Mucosa of descending colon (tissue), 3 donors: ENCODE results near the gene PBOV1. TPM values are rescaled to one million over a fixed set of nuclear protein-coding genes. Genes with fewer than 3 reads are reported as not detected.

ENCODE experiments used
- ATAC-seq: fragments of 200-7000 bp; cut with Tn5 transposase; one replicate; pipeline ENCODE4 v1.9.1; 2020; ENCODE audit warnings: mild to moderate bottlenecking, moderate library complexity
- DNase-seq, 3 donors: peaks; one replicate each; pipeline ENCODE4 v3.0.0-alpha.2; 2020
- H3K36me3 ChIP-seq: fragments of 200-600 bp; one replicate; pipeline ENCODE4 v1.8.0; 2021; ENCODE audit warnings: low read depth, mild to moderate bottlenecking
- H3K4me1 ChIP-seq: fragments of 200-600 bp; one replicate; pipeline ENCODE4 v1.8.0; 2021; ENCODE audit warnings: low read depth, mild to moderate bottlenecking
- H3K4me3 ChIP-seq: fragments of 200-600 bp; one replicate; pipeline ENCODE4 v1.8.0; 2021; ENCODE audit warnings: mild to moderate bottlenecking
- H3K9me3 ChIP-seq: fragments of 200-600 bp; one replicate; pipeline ENCODE4 v1.8.0; 2021; ENCODE audit warnings: mild to moderate bottlenecking
- intact Hi-C, 2 donors: fragments of 100-400 bp; cut with DNase I in 1 of 2; cut with micrococcal nuclease in 1 of 2; formaldehyde crosslinking; loops; one replicate each; pipeline versions ENCODE4 v1.11.0 to v1.11.1; 2022; cut with DNase I, micrococcal nuclease
- total RNA-seq, 3 donors: library from RNA; stranded (reverse); fragmentation: NEBNext Ultra II Directional in 2 of 3; extraction: Animal tissue kit (Norgen Biotek cat#: 25700) in 2 of 3; gene quantifications; one replicate each; pipeline versions ENCODE4 v1.2.1 to v1.2.4, GENCODE V29; 2021 to 2023
- TF ChIP-seq, protein P1 (sequence below): fragments of 200-600 bp; IDR thresholded peaks from one replicate; pipeline ENCODE4 v1.8.0; 2022; ENCODE audit warnings: antibody characterized with exemption, mild to moderate bottlenecking
- donor health status: DM: no; HTN: no; CAD: no; lungs with moderate emphysema.
- donor health status: DM: no; HTN: no; CAD: no.
- donor health status: DM: no; HTN: yes; CAD: no.

The PBOV1 gene
- total RNA-seq, 3 donors from 2014 or later, result not detected

DNA sequence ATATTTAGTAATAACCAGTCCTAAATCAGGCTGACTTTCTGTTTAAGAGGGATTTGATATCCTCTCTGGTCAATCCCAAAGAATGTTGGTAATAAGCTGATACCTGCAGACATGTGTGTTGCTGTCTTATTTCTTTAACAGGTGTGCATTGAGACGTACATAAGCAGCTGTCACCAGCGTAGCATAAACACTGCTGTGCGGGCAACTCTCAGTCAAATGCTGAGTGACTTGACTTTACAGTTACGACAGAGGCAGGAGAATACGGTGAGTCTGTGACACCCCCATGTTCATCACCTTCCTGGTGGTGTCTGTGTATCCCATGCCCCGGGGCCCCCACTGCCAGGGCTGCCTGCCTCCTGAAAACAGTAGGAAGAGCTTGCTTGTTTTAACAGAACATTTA lies 20.1 kb upstream of the PBOV1 start:
- TF ChIP-seq, protein P1, sequence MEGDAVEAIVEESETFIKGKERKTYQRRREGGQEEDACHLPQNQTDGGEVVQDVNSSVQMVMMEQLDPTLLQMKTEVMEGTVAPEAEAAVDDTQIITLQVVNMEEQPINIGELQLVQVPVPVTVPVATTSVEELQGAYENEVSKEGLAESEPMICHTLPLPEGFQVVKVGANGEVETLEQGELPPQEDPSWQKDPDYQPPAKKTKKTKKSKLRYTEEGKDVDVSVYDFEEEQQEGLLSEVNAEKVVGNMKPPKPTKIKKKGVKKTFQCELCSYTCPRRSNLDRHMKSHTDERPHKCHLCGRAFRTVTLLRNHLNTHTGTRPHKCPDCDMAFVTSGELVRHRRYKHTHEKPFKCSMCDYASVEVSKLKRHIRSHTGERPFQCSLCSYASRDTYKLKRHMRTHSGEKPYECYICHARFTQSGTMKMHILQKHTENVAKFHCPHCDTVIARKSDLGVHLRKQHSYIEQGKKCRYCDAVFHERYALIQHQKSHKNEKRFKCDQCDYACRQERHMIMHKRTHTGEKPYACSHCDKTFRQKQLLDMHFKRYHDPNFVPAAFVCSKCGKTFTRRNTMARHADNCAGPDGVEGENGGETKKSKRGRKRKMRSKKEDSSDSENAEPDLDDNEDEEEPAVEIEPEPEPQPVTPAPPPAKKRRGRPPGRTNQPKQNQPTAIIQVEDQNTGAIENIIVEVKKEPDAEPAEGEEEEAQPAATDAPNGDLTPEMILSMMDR, result no peak
- no peak for DNase-seq
- Histone ChIP-seq H3K4me1 (no peaks in the 10 kb centered on the region), H3K9me3 (no peaks in the 10 kb centered on the region), H3K4me3 (no peak overlapping the region), H3K36me3 (no peaks in the 10 kb centered on the region)
- intact Hi-C loops, result no loop called here
- ATAC-seq, result no peak

DNA sequence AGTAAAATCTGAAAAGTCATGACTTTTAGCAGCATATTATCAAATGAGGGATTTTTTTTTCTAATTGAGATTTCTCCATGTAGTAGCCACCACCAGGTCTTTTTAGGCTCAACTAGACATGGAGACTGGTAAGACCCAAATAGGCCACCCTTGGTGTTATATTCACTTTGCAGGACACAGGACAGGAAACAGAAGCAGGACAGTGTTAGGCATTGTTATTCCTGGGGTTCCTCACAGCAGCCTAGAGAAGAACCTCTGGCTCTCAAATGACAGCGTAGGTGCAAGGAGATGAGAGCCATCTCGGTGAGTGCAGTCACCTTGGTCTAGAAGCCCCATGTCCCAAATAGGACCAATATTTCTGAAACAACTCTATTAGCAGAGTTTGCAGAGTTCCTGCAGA lies 19.2 kb upstream of the PBOV1 start:
- TF ChIP-seq, protein P1, result no peak
- ATAC-seq (no peak), DNase-seq (no peak)
- H3K9me3 ChIP-seq, result no peaks in the 10 kb centered on the region
- no peaks in the 10 kb centered on the region for H3K4me1 ChIP-seq
- no peak overlapping the region for H3K4me3 ChIP-seq
- H3K36me3 ChIP-seq, result no peaks in the 10 kb centered on the region
- intact Hi-C loops, result no loop called here

DNA sequence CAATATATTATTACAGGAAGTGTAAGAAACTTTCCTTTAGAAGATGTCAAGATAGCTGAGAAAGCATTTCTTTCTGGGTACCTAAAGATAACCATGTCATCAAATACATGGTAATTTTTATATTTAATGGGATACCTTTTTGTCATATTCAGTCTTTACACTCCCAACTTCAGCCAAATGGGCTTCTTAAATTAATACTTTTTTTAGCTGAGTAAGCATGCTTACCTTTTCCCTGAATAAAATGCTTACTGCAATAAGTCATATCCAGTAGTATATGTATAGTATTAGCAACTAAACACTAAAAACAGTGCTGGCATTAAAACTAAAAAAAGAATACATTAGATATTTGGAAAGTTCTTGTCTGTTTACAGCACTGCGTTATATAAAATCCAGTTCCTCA lies 17.4 kb upstream of the PBOV1 start:
- Histone ChIP-seq H3K4me3 (no peak overlapping the region), H3K4me1 (peaks cover 4% of the 10 kb centered on the region), H3K36me3 (no peaks in the 10 kb centered on the region), H3K9me3 (no peaks in the 10 kb centered on the region)
- TF ChIP-seq, protein P1, result no peak
- ATAC-seq, result no peak
- DNase-seq, result no peak
- intact Hi-C loops, result no loop called here

DNA sequence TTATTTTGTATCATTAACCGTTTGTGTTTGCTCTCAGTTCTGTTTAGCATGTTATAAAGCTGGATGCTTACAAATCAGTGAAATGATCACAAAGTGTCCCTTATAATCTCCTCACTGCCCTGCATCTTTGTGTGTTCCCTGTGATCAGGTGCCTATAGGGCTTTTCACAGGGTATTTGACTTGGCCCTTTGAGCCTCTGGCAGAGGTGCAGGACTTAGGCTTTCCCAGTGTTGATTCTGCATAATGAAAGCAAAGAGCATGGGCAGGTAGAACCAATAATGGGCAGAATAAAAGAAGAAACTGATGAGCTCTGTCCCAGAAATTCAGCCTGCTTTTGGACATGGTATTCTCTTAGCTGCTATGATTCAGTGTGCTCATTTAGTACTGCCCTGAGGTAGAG lies 16.9 kb upstream of the PBOV1 start:
- TF ChIP-seq, protein P1, result no peak

DNA sequence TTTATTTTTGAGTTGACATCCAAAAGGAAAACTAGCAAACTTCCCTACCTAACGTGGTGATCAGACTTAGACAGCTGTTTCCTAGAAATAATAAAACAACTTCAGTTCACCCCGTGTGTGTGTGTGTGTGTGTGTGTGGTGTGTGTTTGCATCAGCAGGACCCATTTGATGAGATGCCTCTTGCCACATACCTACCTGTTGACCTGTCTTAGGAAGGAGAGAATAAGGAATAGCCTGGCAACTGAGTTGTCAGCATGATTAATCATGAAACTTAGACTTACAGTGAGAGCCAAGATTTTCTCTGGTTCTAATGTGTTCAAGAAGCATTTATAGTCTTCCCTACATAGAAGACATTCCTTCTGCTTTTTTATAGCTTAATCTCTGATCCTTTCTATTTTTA lies 16.1 kb upstream of the PBOV1 start:
- no peaks in the 10 kb centered on the region for H3K36me3 ChIP-seq
- DNase-seq (no peak), ATAC-seq (no peak)
- no peak overlapping the region for H3K4me3 ChIP-seq
- intact Hi-C loops, result no loop called here
- H3K4me1 ChIP-seq, result peaks cover 4% of the 10 kb centered on the region
- TF ChIP-seq, protein P1, result no peak
- H3K9me3 ChIP-seq, result no peaks in the 10 kb centered on the region

More for the DNA sequence above, 16.9 kb upstream of the PBOV1 start:
- Histone ChIP-seq H3K4me1 (peaks cover 4% of the 10 kb centered on the region), H3K9me3 (no peaks in the 10 kb centered on the region), H3K36me3 (no peaks in the 10 kb centered on the region), H3K4me3 (no peak overlapping the region)
- ATAC-seq (no peak), DNase-seq (no peak)
- intact Hi-C loops, result no loop called here

DNA sequence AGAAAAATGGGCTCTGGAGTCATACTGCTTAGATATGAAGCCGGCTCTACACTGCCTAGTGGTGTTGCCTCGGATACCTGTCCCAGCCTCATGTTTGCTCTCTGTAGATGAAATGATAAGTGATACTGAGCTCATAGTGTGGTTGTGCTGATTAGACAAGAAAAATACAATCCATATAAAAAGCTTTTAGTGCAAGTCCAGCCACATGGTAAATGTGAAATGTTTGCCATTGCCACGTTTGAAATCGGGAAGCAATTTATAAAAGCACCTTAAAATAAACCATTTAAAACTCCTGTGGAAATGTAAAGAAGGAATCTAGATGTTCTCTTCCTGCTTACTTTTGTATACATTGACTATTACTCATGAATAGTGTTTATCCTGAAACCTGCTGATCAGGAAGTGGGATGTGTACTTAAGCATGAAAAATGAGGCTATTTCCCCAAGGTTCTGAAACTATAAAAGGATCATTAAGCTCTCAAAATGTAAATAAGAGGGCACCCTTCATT lies 13.1 kb upstream of the PBOV1 start:
- H3K9me3 ChIP-seq, result no peaks in the 10 kb centered on the region
- intact Hi-C loops, result no loop called here
- ATAC-seq (peak; percentile 83), DNase-seq (peak in 1 of 3 donors; percentile 26)
- H3K36me3 ChIP-seq, result no peaks in the 10 kb centered on the region
- H3K4me3 ChIP-seq, result no peak overlapping the region
- H3K4me1 ChIP-seq, result peaks cover 12% of the 10 kb centered on the region
- TF ChIP-seq, protein P1, result no peak
